ENCODE measurements around the gene MYH9. TPM values are rescaled to one million over a fixed set of nuclear protein-coding genes. Genes with fewer than 3 reads are reported as not detected.
"Not testable (repeated sequence)": the region's sequence is repeated elsewhere in the genome, so short reads cannot be mapped to it uniquely, and the experiment has no call there.

MYH9 gene
- total RNA-seq, 2 donors from 2014 or later = 294 to 323 TPM

DNA sequence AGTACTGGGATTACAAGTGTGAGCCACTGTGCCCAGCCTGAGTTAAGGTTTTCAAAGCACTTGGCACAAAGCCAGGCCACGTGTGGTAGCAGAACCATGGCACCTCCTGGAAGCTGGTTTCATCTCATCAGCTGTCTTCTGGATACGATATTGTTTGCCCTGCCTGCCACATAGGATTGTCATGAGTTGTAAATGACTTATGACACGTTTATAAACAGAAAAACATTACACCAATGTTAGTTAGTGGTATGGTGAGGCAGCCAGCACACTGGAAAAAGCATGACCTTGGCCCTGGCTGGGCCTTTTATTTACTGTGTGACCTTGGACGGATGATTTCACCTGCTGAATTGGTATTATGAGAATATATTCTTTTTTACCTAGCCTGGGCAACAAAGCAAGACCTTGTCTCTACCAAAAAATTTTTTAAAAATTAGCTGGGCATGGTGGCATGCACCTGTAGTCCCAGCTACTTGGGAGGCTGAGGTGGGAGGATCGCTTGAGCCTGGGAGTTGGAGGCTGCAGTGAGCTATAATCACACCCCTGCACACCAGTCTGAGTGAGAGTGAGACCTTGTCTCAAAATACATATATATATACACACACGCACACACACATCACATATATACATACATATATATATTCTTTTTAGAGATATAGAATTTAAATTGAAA is 24.0 kb upstream of the MYH9 start:
- WGBS, 2 donors = 40 to 48% methylated on average over 6 of the region's 6 CpGs
- no peaks in the 10 kb centered on the region for H3K36me3 ChIP-seq (replicated peaks in 1 of 2; ENCODE audit: insufficient read depth in 1 of 2, low read depth in 2 of 2)
- TF ChIP-seq, protein P1, sequence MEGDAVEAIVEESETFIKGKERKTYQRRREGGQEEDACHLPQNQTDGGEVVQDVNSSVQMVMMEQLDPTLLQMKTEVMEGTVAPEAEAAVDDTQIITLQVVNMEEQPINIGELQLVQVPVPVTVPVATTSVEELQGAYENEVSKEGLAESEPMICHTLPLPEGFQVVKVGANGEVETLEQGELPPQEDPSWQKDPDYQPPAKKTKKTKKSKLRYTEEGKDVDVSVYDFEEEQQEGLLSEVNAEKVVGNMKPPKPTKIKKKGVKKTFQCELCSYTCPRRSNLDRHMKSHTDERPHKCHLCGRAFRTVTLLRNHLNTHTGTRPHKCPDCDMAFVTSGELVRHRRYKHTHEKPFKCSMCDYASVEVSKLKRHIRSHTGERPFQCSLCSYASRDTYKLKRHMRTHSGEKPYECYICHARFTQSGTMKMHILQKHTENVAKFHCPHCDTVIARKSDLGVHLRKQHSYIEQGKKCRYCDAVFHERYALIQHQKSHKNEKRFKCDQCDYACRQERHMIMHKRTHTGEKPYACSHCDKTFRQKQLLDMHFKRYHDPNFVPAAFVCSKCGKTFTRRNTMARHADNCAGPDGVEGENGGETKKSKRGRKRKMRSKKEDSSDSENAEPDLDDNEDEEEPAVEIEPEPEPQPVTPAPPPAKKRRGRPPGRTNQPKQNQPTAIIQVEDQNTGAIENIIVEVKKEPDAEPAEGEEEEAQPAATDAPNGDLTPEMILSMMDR (IDR thresholded peaks at IDR 0.05) = no peak
- intact Hi-C loops (cut with DNase I) = no loop called here
- no peak overlapping the region for H3K4me3 ChIP-seq
- DNase-seq (peak; percentile 73 to 81 (median 76)), ATAC-seq (peak; percentile 22)
- H3K9me3 ChIP-seq = no peaks in the 10 kb centered on the region
- H3K27me3 ChIP-seq = no peaks in the 10 kb centered on the region
- peak overlapping the region; percentile 94 to 97 (median 96) for H3K27ac ChIP-seq
- H3K4me1 ChIP-seq = peaks cover 35% of the 10 kb centered on the region

DNA sequence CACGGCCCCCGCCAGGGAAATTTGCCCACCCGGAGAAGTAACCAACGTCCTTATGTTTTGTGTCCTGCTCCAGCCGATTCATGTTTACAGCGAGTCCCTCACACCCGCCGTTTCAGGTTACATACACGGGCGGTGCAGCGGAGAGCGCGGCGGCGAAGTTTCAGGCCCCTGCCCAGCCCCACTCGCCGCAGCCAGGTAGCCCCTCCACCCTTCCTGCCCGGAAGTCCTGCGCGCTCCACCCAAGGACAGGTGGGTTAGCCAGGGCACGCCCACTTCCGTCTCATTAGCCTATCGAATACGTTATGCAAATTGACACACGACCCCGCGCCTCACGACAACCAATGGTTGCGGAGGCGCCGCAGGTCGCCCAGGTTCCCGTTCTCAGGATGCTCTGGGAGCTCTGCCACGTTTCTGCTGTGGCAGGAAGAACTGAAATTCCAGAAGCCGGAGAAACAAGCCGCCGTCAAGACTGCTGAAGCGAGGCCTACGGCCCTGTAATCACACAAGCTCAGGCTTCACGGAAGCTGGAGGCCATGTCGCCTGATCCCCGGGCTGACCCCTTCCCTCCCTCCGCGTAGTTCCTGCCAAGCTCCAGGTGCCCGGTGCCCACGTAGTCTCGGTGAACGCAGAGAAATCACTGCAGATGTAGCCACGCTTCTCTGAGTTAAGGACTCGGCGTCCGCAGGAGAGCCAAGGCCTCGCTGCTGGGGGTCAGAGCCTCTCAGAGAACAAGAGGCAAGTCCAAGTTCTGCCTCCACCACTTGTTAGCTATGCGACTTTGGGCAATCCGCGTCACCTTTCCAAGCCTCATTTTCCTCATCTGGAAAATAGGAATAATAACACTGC is 22.4 kb upstream of the MYH9 start:
- Histone ChIP-seq H3K4me1 (peaks cover 33% of the 10 kb centered on the region), H3K27ac (peak overlapping the region; percentile 94 to 97 (median 96)), H3K4me3 (no peak overlapping the region), H3K27me3 (no peaks in the 10 kb centered on the region), H3K9me3 (no peaks in the 10 kb centered on the region), H3K36me3 (replicated peaks in 1 of 2; ENCODE audit: insufficient read depth in 1 of 2, low read depth in 2 of 2) (no peaks in the 10 kb centered on the region)
- TF ChIP-seq, protein P1 (IDR thresholded peaks at IDR 0.05) = peak in 6 of 7 experiments; percentile 17 to 80 (median 60)
- TF ChIP-seq POLR2A (IDR thresholded peaks at IDR 0.05) = peak; percentile 90 to 97 (median 95)
- intact Hi-C loops (cut with DNase I) = no loop called here
- DNase-seq (peak; percentile 98 to 100 (median 100)), ATAC-seq (peak; percentile 94)
- WGBS, 2 donors = 7 to 15% methylated on average over 11 to 56 of the region's 56 CpGs

DNA sequence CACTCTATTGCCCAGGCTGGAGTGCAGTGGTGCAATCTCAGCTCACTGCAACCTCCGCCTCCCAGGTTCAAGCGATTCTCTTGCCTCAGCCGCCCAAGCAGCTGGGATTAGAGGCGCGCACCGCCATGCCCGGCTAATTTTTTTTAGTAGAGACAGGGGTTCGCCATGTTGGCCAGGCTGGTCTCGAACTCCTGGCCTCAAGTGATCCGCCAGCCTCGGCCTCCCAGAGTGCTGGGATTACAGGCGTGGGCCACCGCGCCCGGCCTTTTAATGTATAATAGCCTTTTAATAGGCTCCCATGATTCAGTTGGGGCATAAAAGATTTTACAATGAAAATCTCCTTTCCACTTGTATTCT is 21.8 kb upstream of the MYH9 start:
- DNase-seq = not testable (repeated sequence)

DNA sequence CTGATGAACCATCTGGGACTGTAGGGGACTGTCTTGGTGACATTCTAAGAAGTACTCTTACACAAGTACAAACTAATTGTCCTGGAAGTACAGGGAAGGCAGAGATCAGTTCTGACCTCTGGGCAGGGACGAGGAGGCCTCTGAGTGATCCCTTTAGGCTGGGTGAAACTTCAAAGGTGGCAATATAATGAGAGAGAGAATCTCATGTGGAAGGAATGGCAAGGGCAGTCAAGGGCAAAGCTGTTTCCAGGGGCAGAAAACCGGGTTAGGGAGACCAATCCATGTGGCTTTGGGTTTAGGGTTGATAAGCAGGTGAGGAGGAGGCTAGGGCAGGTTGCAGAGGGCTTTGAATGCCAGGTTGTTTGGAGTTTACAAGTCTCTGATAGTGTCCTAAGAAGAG is 21.3 kb upstream of the MYH9 start:
- intact Hi-C loops (cut with DNase I) = no loop called here
- no peak overlapping the region for H3K4me3 ChIP-seq
- TF ChIP-seq POLR2A (IDR thresholded peaks at IDR 0.05) = no peak
- TF ChIP-seq, protein P1 (IDR thresholded peaks at IDR 0.05) = peak in 1 of 7 experiments; percentile 6

More for the DNA sequence above, 21.8 kb upstream of the MYH9 start:
- H3K27me3 ChIP-seq; intact Hi-C loops (cut with DNase I); H3K36me3 ChIP-seq (replicated peaks in 1 of 2; ENCODE audit: insufficient read depth in 1 of 2, low read depth in 2 of 2); H3K9me3 ChIP-seq; ATAC-seq; H3K4me3 ChIP-seq: not testable (repeated sequence)
- H3K27ac ChIP-seq = peak overlapping the region; percentile 94 to 97 (median 96)
- 34 to 59% methylated on average over 8 to 15 of the region's 15 CpGs for WGBS, 2 donors
- H3K4me1 ChIP-seq = peaks cover 33% of the 10 kb centered on the region

DNA sequence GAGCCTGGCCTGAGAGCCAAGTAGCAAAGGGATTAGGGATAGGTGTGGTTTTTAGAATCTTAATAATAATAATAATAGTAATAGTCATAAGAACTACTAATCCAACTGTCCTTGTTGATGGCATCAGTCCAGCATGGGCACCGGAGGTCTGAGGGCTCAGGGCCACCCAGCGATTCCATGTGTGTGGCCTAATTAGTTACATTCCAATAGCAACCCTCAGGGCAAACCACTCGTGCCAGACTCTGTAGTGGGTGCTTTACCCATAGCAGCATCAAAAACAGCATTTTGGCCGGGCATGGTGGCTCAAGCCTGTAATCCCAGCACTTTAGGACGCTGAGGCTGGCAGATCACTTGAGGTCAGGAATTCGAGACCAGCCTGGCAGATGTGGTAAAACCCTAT is 19.0 kb upstream of the MYH9 start:
- TF ChIP-seq, protein P1 (IDR thresholded peaks at IDR 0.05) = no peak
- TF ChIP-seq POLR2A (IDR thresholded peaks at IDR 0.05) = no peak
- Histone ChIP-seq H3K4me3 (no peak overlapping the region), H3K4me1 (peaks cover 24% of the 10 kb centered on the region), H3K36me3 (replicated peaks in 1 of 2; ENCODE audit: insufficient read depth in 1 of 2, low read depth in 2 of 2) (no peaks in the 10 kb centered on the region), H3K27ac (peak overlapping the region in 1 of 4 donors; percentile 10), H3K27me3 (no peaks in the 10 kb centered on the region), H3K9me3 (no peaks in the 10 kb centered on the region)
- DNase-seq (no peak), ATAC-seq (no peak)
- 58 to 67% methylated on average over 6 of the region's 6 CpGs for WGBS, 2 donors
- intact Hi-C loops (cut with DNase I) = no loop called here

More for the DNA sequence above, 21.3 kb upstream of the MYH9 start:
- Histone ChIP-seq H3K9me3 (no peaks in the 10 kb centered on the region), H3K27me3 (no peaks in the 10 kb centered on the region), H3K36me3 (replicated peaks in 1 of 2; ENCODE audit: insufficient read depth in 1 of 2, low read depth in 2 of 2) (no peaks in the 10 kb centered on the region), H3K27ac (peak overlapping the region; percentile 94 to 97 (median 96)), H3K4me1 (peaks cover 33% of the 10 kb centered on the region)
- DNase-seq (no peak), ATAC-seq (no peak)
- WGBS, 2 donors = 24 to 37% methylated on average over 2 of the region's 2 CpGs
